SU-DHL-6 (cell line): ENCODE measurements around the gene FAAH2.

ENCODE experiments used
- H2AFZ ChIP-seq: fragments of 200-600 bp; sonication (generic); 2 replicates; pipeline ENCODE4 v1.6.1; 2014; ENCODE audit warnings: low read depth, mild to moderate bottlenecking, moderate library complexity, mixed read lengths, antibody characterized with exemption, low read length; ENCODE audit not compliant: severe bottlenecking
- H3F3A ChIP-seq: fragments of 200-600 bp; shearing (Covaris generic); 2 replicates; pipeline ENCODE4 v1.6.0; 2016; ENCODE audit warnings: antibody characterized with exemption, mild to moderate bottlenecking; ENCODE audit not compliant: insufficient read depth
- H3K27ac ChIP-seq: fragments of 200-600 bp; sonication (generic); 2 replicates; pipeline ENCODE4 v1.5.1; 2016; ENCODE audit warnings: low read depth, mild to moderate bottlenecking, low read length, moderate library complexity, mixed read lengths
- H3K27me3 ChIP-seq: fragments of 200-600 bp; sonication (generic), shearing (Covaris generic); 2 replicates; pipeline ENCODE4 v1.6.0; 2014; ENCODE audit warnings: mild to moderate bottlenecking, low read length
- H3K36me3 ChIP-seq: fragments of 200-600 bp; sonication (generic); 2 replicates; pipeline ENCODE4 v1.6.1; 2014; ENCODE audit warnings: mild to moderate bottlenecking, low read length, mixed read lengths
- H3K4me2 ChIP-seq: fragments of 300-600, 200-600 bp; shearing (Covaris generic), sonication (generic); 2 replicates; pipeline ENCODE4 v1.6.0; 2014; ENCODE audit warnings: low read length, low read depth, mild to moderate bottlenecking; ENCODE audit not compliant: poor library complexity, severe bottlenecking
- H3K4me3 ChIP-seq: fragments of 200-600 bp; sonication (generic); 2 replicates; pipeline ENCODE4 v1.5.1; 2014; ENCODE audit warnings: antibody characterized with exemption, low read length, mild to moderate bottlenecking, mixed read lengths; ENCODE audit not compliant: insufficient read depth, poor library complexity, severe bottlenecking
- H3K79me2 ChIP-seq: fragments of 200-600 bp; sonication (generic); 2 replicates; pipeline ENCODE4 v1.6.1; 2014; ENCODE audit warnings: mild to moderate bottlenecking, low read length, moderate library complexity; ENCODE audit not compliant: insufficient read depth
- H3K9ac ChIP-seq: fragments of 200-600 bp; sonication (generic); 2 replicates; pipeline ENCODE4 v1.7.0; 2014; ENCODE audit warnings: mild to moderate bottlenecking, low read length
- H3K9me2 ChIP-seq: fragments of 200-600 bp; sonication (generic); replicated peaks from 2 replicates; pipeline ENCODE4 v1.6.1; 2014; ENCODE audit warnings: low read length; ENCODE audit not compliant: insufficient read depth
- H3K9me3 ChIP-seq: fragments of 200-600 bp; sonication (generic); 2 replicates; pipeline ENCODE4 v1.6.1; 2014; ENCODE audit warnings: low read length, mixed read lengths; ENCODE audit not compliant: insufficient read depth
- H4K20me1 ChIP-seq: fragments of 200-600 bp; sonication (generic); 2 replicates; pipeline ENCODE4 v1.6.1; 2014; ENCODE audit warnings: low read depth, mild to moderate bottlenecking, antibody characterized with exemption, low read length, moderate library complexity, mixed read lengths
- EZH2phosphoT487 ChIP-seq: fragments of 200-600 bp; sonication (generic), shearing (Covaris generic); conservative IDR thresholded peaks from 2 replicates; pipeline ENCODE4 v1.6.1; 2018; ENCODE audit warnings: mild to moderate bottlenecking, antibody characterized with exemption, low read length, moderate library complexity, mixed read lengths
- TF ChIP-seq, protein P1 (sequence below): fragments of 200-600 bp; sonication (generic); IDR thresholded peaks from one replicate; pipeline ENCODE4 v1.5.1; 2017; ENCODE audit warnings: antibody characterized with exemption, mild to moderate bottlenecking, low read length, moderate library complexity; ENCODE audit not compliant: insufficient read depth, poor library complexity, severe bottlenecking

FAAH2 gene

DNA sequence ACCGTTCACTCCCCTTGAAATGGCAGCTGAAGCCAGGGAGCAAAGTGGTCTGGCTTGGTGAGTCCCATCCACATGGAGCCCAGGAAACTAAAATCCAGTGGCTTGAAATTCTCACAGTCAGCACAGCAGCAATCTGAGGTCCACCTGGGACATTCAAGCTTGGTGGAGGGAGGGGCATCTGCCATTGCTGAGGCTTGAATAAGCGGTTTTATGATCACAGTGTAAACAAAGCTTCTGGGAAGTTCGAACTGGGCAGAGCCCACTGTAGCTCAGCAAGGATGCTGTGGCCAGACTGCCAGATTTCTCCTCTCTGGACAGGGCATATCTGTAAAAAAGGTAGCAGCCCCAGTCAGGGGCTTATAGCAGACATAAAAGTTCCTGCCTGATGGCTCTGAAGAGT, 15.5 kb upstream of the FAAH2 start:
- Histone ChIP-seq H3K4me2 (no peak overlapping the region), H4K20me1 (no peaks in the 10 kb centered on the region), H3F3A (no peaks in the 10 kb centered on the region), H3K9me2 (no peaks in the 10 kb centered on the region), H3K36me3 (no peaks in the 10 kb centered on the region), H3K4me3 (no peak overlapping the region), H3K79me2 (no peaks in the 10 kb centered on the region), H3K9ac (no peak overlapping the region), H3K27ac (no peak overlapping the region), H3K27me3 (no peaks in the 10 kb centered on the region), H3K9me3 (no peaks in the 10 kb centered on the region), H2AFZ (no peak overlapping the region)
- TF ChIP-seq, protein P1, sequence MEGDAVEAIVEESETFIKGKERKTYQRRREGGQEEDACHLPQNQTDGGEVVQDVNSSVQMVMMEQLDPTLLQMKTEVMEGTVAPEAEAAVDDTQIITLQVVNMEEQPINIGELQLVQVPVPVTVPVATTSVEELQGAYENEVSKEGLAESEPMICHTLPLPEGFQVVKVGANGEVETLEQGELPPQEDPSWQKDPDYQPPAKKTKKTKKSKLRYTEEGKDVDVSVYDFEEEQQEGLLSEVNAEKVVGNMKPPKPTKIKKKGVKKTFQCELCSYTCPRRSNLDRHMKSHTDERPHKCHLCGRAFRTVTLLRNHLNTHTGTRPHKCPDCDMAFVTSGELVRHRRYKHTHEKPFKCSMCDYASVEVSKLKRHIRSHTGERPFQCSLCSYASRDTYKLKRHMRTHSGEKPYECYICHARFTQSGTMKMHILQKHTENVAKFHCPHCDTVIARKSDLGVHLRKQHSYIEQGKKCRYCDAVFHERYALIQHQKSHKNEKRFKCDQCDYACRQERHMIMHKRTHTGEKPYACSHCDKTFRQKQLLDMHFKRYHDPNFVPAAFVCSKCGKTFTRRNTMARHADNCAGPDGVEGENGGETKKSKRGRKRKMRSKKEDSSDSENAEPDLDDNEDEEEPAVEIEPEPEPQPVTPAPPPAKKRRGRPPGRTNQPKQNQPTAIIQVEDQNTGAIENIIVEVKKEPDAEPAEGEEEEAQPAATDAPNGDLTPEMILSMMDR, result no peak
- no peak for TF ChIP-seq EZH2phosphoT487

DNA sequence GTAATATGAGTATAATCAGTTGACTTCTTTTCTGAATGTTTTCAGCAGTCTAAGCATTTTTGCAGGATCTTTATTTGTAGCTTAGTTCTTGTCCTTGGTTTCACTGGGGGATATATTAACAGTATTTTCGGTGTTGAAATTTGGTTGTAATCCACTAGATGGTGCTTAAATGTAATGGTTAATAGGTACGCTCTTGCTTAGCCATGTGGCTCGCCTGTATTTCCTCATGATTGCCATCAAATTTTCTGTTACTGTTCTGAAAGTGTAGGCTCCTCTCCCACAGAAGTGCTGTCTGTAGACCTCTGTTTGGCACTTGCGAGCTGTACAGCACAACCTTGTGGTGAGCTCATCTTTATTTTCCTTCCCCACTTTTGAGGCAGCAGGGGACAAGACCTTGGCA, 3.9 kb upstream of the FAAH2 start:
- Histone ChIP-seq H3K27ac (no peak overlapping the region), H3K4me3 (no peak overlapping the region), H3K36me3 (no peaks in the 10 kb centered on the region), H3K4me2 (no peak overlapping the region), H3K9me3 (no peaks in the 10 kb centered on the region), H3K27me3 (no peaks in the 10 kb centered on the region), H3K79me2 (no peaks in the 10 kb centered on the region), H3K9ac (no peak overlapping the region), H4K20me1 (no peaks in the 10 kb centered on the region), H2AFZ (no peak overlapping the region), H3K9me2 (no peaks in the 10 kb centered on the region), H3F3A (no peaks in the 10 kb centered on the region)
- TF ChIP-seq EZH2phosphoT487, result no peak
- TF ChIP-seq, protein P1, result no peak

DNA sequence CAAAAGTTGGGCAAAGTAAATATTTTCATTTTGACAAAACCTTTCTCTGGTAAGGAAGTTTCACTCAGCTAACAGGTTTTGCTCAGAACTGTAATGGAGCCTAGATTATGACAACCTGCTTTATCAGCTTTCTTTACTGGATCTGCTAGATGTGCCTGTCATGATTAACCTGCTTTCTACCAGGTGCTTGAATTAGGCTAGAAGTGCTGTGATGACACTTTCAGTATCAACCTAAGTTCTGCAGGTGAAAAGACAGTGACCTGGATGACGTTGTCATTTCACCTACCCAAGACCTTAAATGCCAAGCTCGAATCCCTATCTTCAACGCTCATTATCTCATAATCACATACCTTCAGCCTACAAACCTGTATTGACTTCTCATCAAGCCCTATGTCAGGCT, 1.5 kb upstream of the FAAH2 start:
- H3K4me2 ChIP-seq, result no peak overlapping the region
- no peak overlapping the region for H3K27ac ChIP-seq
- H2AFZ ChIP-seq, result no peak overlapping the region
- H3K4me3 ChIP-seq, result no peak overlapping the region
- H3F3A ChIP-seq, result no peaks in the 10 kb centered on the region
- no peaks in the 10 kb centered on the region for H3K9me3 ChIP-seq
- H3K27me3 ChIP-seq, result no peaks in the 10 kb centered on the region
- no peak overlapping the region for H3K9ac ChIP-seq
- no peaks in the 10 kb centered on the region for H3K79me2 ChIP-seq
- H3K9me2 ChIP-seq, result no peaks in the 10 kb centered on the region
- no peaks in the 10 kb centered on the region for H4K20me1 ChIP-seq
- no peak for TF ChIP-seq EZH2phosphoT487
- H3K36me3 ChIP-seq, result no peaks in the 10 kb centered on the region

DNA sequence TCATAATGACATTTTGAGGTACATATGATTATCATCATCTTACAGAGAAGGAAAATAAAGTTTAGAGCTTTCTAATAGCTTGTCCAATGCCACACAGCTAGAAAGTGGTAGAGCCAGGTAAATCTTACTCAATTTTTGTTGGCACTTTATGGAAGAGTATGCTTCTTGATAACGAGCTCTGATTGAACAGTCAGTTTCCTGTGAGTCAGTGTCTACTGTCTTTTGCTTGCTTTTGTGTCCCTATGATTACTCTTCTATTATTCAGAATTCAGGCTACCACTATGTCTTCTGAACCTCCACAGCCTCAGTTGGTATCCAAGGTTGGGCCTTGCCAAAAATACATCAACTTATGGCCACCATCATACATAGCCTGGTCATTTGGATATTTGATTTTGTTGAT, 2.6 kb downstream of the FAAH2 start:
- Histone ChIP-seq H3F3A (no peaks in the 10 kb centered on the region), H3K9me3 (no peaks in the 10 kb centered on the region), H3K27ac (no peak overlapping the region), H3K9ac (no peak overlapping the region), H4K20me1 (no peaks in the 10 kb centered on the region), H3K9me2 (no peaks in the 10 kb centered on the region), H3K27me3 (no peaks in the 10 kb centered on the region), H3K4me2 (no peak overlapping the region), H3K4me3 (no peak overlapping the region), H3K79me2 (no peaks in the 10 kb centered on the region), H2AFZ (no peak overlapping the region), H3K36me3 (no peaks in the 10 kb centered on the region)
- no peak for TF ChIP-seq EZH2phosphoT487
- TF ChIP-seq, protein P1, result no peak
